Type B pancreatic cell (in vitro differentiated cells): Measurements from ENCODE around the gene POGZ. TPM values are rescaled to one million over a fixed set of nuclear protein-coding genes. Genes with fewer than 3 reads are reported as not detected.

Experiments used
- DNase-seq: peaks from one replicate; pipeline ENCODE4 v3.0.0; 2021; ENCODE audit warnings: mixed read lengths; ENCODE audit not compliant: unreplicated experiment; ENCODE audit errors: extremely low spot score
- H3K27ac Mint-ChIP-seq: 2 replicates; pipeline ENCODE4 v1.8.0; 2021; ENCODE audit warnings: mild to moderate bottlenecking, mixed read lengths
- H3K27me3 Mint-ChIP-seq: 2 replicates; pipeline ENCODE4 v1.8.0; 2021; ENCODE audit warnings: mixed read lengths
- H3K36me3 Mint-ChIP-seq: 2 replicates; pipeline ENCODE4 v1.8.0; 2021; ENCODE audit warnings: mixed read lengths
- H3K4me1 Mint-ChIP-seq: one replicate; pipeline ENCODE4 v1.8.0; 2021; ENCODE audit warnings: mixed read lengths; ENCODE audit not compliant: unreplicated experiment
- H3K4me3 Mint-ChIP-seq: 2 replicates; pipeline ENCODE4 v1.8.0; 2021; ENCODE audit warnings: mild to moderate bottlenecking, mixed read lengths
- H3K9me3 Mint-ChIP-seq: 2 replicates; pipeline ENCODE4 v1.8.0; 2021; ENCODE audit warnings: mixed read lengths
- CTCF ChIP-seq: fragments of 200-600 bp; sonication (generic); conservative IDR thresholded peaks from 2 replicates; pipeline ENCODE4 v1.5.0; 2021; ENCODE audit warnings: antibody characterized with exemption, mild to moderate bottlenecking
- long read RNA-seq: library from polyadenylated mRNA; unstranded; transcript quantifications from one replicate; pipeline ENCODE4 v2.0.0, GENCODE V29; 2020
- total RNA-seq: library from RNA; stranded (reverse); gene quantifications from 2 replicates; pipeline ENCODE4 v1.2.1, GENCODE V29; 2021; ENCODE audit warnings: low replicate concordance

Gene POGZ
- total RNA-seq = 73.1 and 126 TPM in 2 replicates
- long read RNA-seq, partial matches to known transcripts = 2 of 6 reads
- long read RNA-seq, other reads (novel, unspliced or antisense) = 3 of 6 reads

GRCh38 chr1:151459331-151460046, at the start of gene POGZ:
Gene POGZ (minus strand): TSS chr1:151459494. CDS start chr1:151442204, 17,290 bp downstream.
- Mint-ChIP-seq H3K4me3 (peak within 1 kb of the TSS; percentile 91), H3K4me1 (peaks cover 17% of the 10 kb centered on the region), H3K27me3 (peaks cover 21% of the 10 kb centered on the region), H3K9me3 (no peaks in the 10 kb centered on the region), H3K36me3 (no peaks in the 10 kb centered on the region), H3K27ac (peak within 1 kb of the TSS; percentile 94)
- no peak for TF ChIP-seq CTCF
- DNase-seq = peak; percentile 96

GRCh38 chr1:151508833-151509232, 49.5 kb upstream of the POGZ start:
- Mint-ChIP-seq H3K9me3 (no peaks in the 10 kb centered on the region), H3K36me3 (no peaks in the 10 kb centered on the region), H3K4me1 (peaks cover 19% of the 10 kb centered on the region), H3K27ac (peak overlapping the region; percentile 87), H3K4me3 (peak overlapping the region; percentile 45), H3K27me3 (peaks cover 12% of the 10 kb centered on the region)
- no peak for TF ChIP-seq CTCF
- no peak for DNase-seq

- no peak for DNase-seq
- H3K4me3 Mint-ChIP-seq = no peak overlapping the region
- no peaks in the 10 kb centered on the region for H3K27me3 Mint-ChIP-seq
- no peaks in the 10 kb centered on the region for H3K36me3 Mint-ChIP-seq
- no peaks in the 10 kb centered on the region for H3K9me3 Mint-ChIP-seq
- TF ChIP-seq CTCF = no peak
- peaks cover 14% of the 10 kb centered on the region for H3K4me1 Mint-ChIP-seq
- H3K27ac Mint-ChIP-seq = no peak overlapping the region
These were observed 45.5 kb upstream of the POGZ start for GRCh38 chr1:151504759-151505158.

- no peaks in the 10 kb centered on the region for H3K36me3 Mint-ChIP-seq
- no peaks in the 10 kb centered on the region for H3K27me3 Mint-ChIP-seq
- no peak overlapping the region for H3K27ac Mint-ChIP-seq
- H3K4me1 Mint-ChIP-seq = peaks cover 14% of the 10 kb centered on the region
- no peak for TF ChIP-seq CTCF
- no peak for DNase-seq
- H3K9me3 Mint-ChIP-seq = no peaks in the 10 kb centered on the region
- H3K4me3 Mint-ChIP-seq = no peak overlapping the region
These were observed 45.0 kb upstream of the POGZ start for GRCh38 chr1:151504252-151504651.

- H3K9me3 Mint-ChIP-seq = no peaks in the 10 kb centered on the region
- H3K27ac Mint-ChIP-seq = peak overlapping the region; percentile 20
- DNase-seq = no peak
- no peak for TF ChIP-seq CTCF
- H3K36me3 Mint-ChIP-seq = no peaks in the 10 kb centered on the region
- H3K27me3 Mint-ChIP-seq = no peaks in the 10 kb centered on the region
- H3K4me1 Mint-ChIP-seq = peaks cover 14% of the 10 kb centered on the region
- no peak overlapping the region for H3K4me3 Mint-ChIP-seq
These were observed 43.8 kb upstream of the POGZ start for GRCh38 chr1:151502859-151503780.
